Nephron (organoid): ENCODE results near the gene YWHAG.
"Not testable (repeated sequence)": the region's sequence is repeated elsewhere in the genome, so short reads cannot be mapped to it uniquely, and the experiment has no call there.

Experiments used
- H3K27ac Mint-ChIP-seq, 3 experiments: 2 replicates each; pipeline ENCODE4 v1.8.0; 2020; ENCODE audit warnings: mixed read lengths in 3 of 3, mild to moderate bottlenecking in 2 of 3, moderate library complexity in 1 of 3
- H3K27me3 Mint-ChIP-seq: 2 replicates; pipeline ENCODE4 v1.8.0; 2021; ENCODE audit warnings: low read depth, mild to moderate bottlenecking, moderate library complexity, mixed read lengths
- H3K36me3 Mint-ChIP-seq: 2 replicates; pipeline ENCODE4 v1.8.0; 2020; ENCODE audit warnings: low read depth, mixed read lengths
- H3K4me1 Mint-ChIP-seq: 2 replicates; pipeline ENCODE4 v1.8.0; 2020; ENCODE audit warnings: mixed read lengths
- H3K4me3 Mint-ChIP-seq, 3 experiments: 2 replicates each; pipeline ENCODE4 v1.8.0; 2020; ENCODE audit warnings: mild to moderate bottlenecking in 3 of 3, mixed read lengths in 3 of 3, moderate library complexity in 2 of 3
- H3K9me3 Mint-ChIP-seq: 2 replicates; pipeline ENCODE4 v1.8.0; 2020; ENCODE audit warnings: mixed read lengths
- CTCF ChIP-seq, 3 experiments: fragments of 200-600 bp; sonication (generic); IDR thresholded peaks; one replicate each; pipeline ENCODE4 v1.5.0; 2021; ENCODE audit warnings: antibody characterized with exemption in 3 of 3; ENCODE audit not compliant: unreplicated experiment in 3 of 3

The YWHAG gene

GRCh38 chr7:76314042-76314721 is 44.6 kb downstream of the YWHAG start:
- Mint-ChIP-seq H3K4me3 (peak overlapping the region in 1 of 3 experiments; percentile 44), H3K9me3 (no peaks in the 10 kb centered on the region), H3K36me3 (no peaks in the 10 kb centered on the region), H3K27me3 (peaks cover 3% of the 10 kb centered on the region), H3K4me1 (peaks cover 23% of the 10 kb centered on the region), H3K27ac (peak overlapping the region in 1 of 3 experiments; percentile 31)
- TF ChIP-seq CTCF (IDR thresholded peaks at IDR 0.05; ENCODE audit: unreplicated experiment in 3 of 3) = peak; percentile 98 to 100 (median 99)

- H3K4me1 Mint-ChIP-seq = peaks cover 25% of the 10 kb centered on the region
- not testable (repeated sequence) for H3K27me3 Mint-ChIP-seq, H3K36me3 Mint-ChIP-seq, H3K4me3 Mint-ChIP-seq, H3K9me3 Mint-ChIP-seq, H3K27ac Mint-ChIP-seq
Measured at GRCh38 chr7:76311838-76312237, 47.0 kb downstream of the YWHAG start.

- peaks cover 29% of the 10 kb centered on the region for H3K4me1 Mint-ChIP-seq
- TF ChIP-seq CTCF (IDR thresholded peaks at IDR 0.05; ENCODE audit: unreplicated experiment in 3 of 3) = no peak
- H3K9me3 Mint-ChIP-seq = no peaks in the 10 kb centered on the region
- H3K27me3 Mint-ChIP-seq = peaks cover 3% of the 10 kb centered on the region
- H3K4me3 Mint-ChIP-seq = no peak overlapping the region
- no peaks in the 10 kb centered on the region for H3K36me3 Mint-ChIP-seq
- H3K27ac Mint-ChIP-seq = peak overlapping the region; percentile 68 to 89 (median 83)
Measured at GRCh38 chr7:76310102-76310957, 48.5 kb downstream of the YWHAG start.

GRCh38 chr7:76309341-76310101 is 49.3 kb downstream of the YWHAG start:
- not testable (repeated sequence) for H3K9me3 Mint-ChIP-seq, H3K4me3 Mint-ChIP-seq, H3K36me3 Mint-ChIP-seq, H3K27me3 Mint-ChIP-seq, H3K27ac Mint-ChIP-seq
- H3K4me1 Mint-ChIP-seq = peaks cover 28% of the 10 kb centered on the region

GRCh38 chr7:76308874-76309273 is 49.9 kb downstream of the YWHAG start:
- H3K27ac Mint-ChIP-seq, H3K9me3 Mint-ChIP-seq, H3K4me3 Mint-ChIP-seq, H3K36me3 Mint-ChIP-seq, H3K27me3 Mint-ChIP-seq: not testable (repeated sequence)
- peaks cover 31% of the 10 kb centered on the region for H3K4me1 Mint-ChIP-seq

GRCh38 chr7:76304888-76305375 is 53.9 kb downstream of the YWHAG start:
- H3K27me3 Mint-ChIP-seq = no peaks in the 10 kb centered on the region
- H3K9me3 Mint-ChIP-seq = no peaks in the 10 kb centered on the region
- TF ChIP-seq CTCF (IDR thresholded peaks at IDR 0.05; ENCODE audit: unreplicated experiment in 3 of 3) = no peak
- H3K36me3 Mint-ChIP-seq = peaks cover 3% of the 10 kb centered on the region
- H3K4me1 Mint-ChIP-seq = peaks cover 32% of the 10 kb centered on the region
- H3K27ac Mint-ChIP-seq = peak overlapping the region in 2 of 3 experiments; percentile 95 to 98
- H3K4me3 Mint-ChIP-seq = peak overlapping the region; percentile 53 to 97 (median 96)
